Cerebellar cortex (tissue), 1 donor: ENCODE data around the gene RTN4R.
"Not testable (repeated sequence)": the region's sequence is repeated elsewhere in the genome, so short reads cannot be mapped to it uniquely, and the experiment has no call there.

Source experiments
- DNase-seq: peaks from one replicate; pipeline ENCODE4 v3.0.0-alpha.2; 2015; ENCODE audit warnings: low spot score

The RTN4R gene

GRCh38 chr22:20286784-20287423, 18.8 kb upstream of the RTN4R start:
- DNase-seq, result not testable (repeated sequence)

GRCh38 chr22:20286312-20286660, 18.2 kb upstream of the RTN4R start:
- DNase-seq, result not testable (repeated sequence)

- peak; percentile 67 for DNase-seq
Measured at GRCh38 chr22:20285473-20286311, 17.6 kb upstream of the RTN4R start.

GRCh38 chr22:20284471-20285086, 16.5 kb upstream of the RTN4R start:
- DNase-seq, result no peak

- no peak for DNase-seq
Measured at GRCh38 chr22:20283674-20284066, 15.6 kb upstream of the RTN4R start.

- DNase-seq, result no peak
Measured at GRCh38 chr22:20282901-20283673, 15.0 kb upstream of the RTN4R start.

GRCh38 chr22:20281891-20282290, 13.8 kb upstream of the RTN4R start:
- DNase-seq, result no peak

- DNase-seq, result not testable (repeated sequence)
Measured at GRCh38 chr22:20281473-20281872, 13.4 kb upstream of the RTN4R start.

- no peak for DNase-seq
Measured at GRCh38 chr22:20280866-20281265, 12.7 kb upstream of the RTN4R start.

- not testable (repeated sequence) for DNase-seq
Measured at GRCh38 chr22:20280163-20280562, 12.0 kb upstream of the RTN4R start.

GRCh38 chr22:20279662-20280134, 11.6 kb upstream of the RTN4R start:
- DNase-seq, result no peak

GRCh38 chr22:20278726-20279490, 10.8 kb upstream of the RTN4R start:
- DNase-seq, result not testable (repeated sequence)

- not testable (repeated sequence) for DNase-seq
Measured at GRCh38 chr22:20277936-20278635, 10.0 kb upstream of the RTN4R start.

GRCh38 chr22:20276468-20276867, 8.3 kb upstream of the RTN4R start:
- DNase-seq, result no peak

GRCh38 chr22:20275836-20276235, 7.7 kb upstream of the RTN4R start:
- no peak for DNase-seq

GRCh38 chr22:20275325-20275724, 7.2 kb upstream of the RTN4R start:
- DNase-seq, result not testable (repeated sequence)

GRCh38 chr22:20274374-20274773, 6.3 kb upstream of the RTN4R start:
- DNase-seq, result not testable (repeated sequence)

GRCh38 chr22:20273758-20274181, 5.7 kb upstream of the RTN4R start:
- DNase-seq, result peak; percentile 68

GRCh38 chr22:20272700-20273099, 4.6 kb upstream of the RTN4R start:
- DNase-seq, result no peak

- DNase-seq, result no peak
Measured at GRCh38 chr22:20272174-20272573, 4.1 kb upstream of the RTN4R start.
